HL-60 (cell line): ENCODE results near the gene ADAMTS17.

Experiments
- DNase-seq, 2 experiments: peaks; one replicate each; pipeline ENCODE4 v3.0.0-alpha.2; 2010 to 2020; ENCODE audit warnings: low read depth in 1 of 2, low spot score in 1 of 2
- H3K27ac ChIP-seq: fragments of 250-450 bp; sonication (Bioruptor Pico); replicated peaks from 2 replicates; pipeline ENCODE4 v1.5.1; 2020; ENCODE audit warnings: mild to moderate bottlenecking, moderate library complexity
- H3K27me3 ChIP-seq: fragments of 250-450 bp; sonication (Bioruptor Pico); 2 replicates; pipeline ENCODE4 v1.5.1; 2021; ENCODE audit warnings: mild to moderate bottlenecking, moderate library complexity; ENCODE audit not compliant: insufficient read depth, poor library complexity, severe bottlenecking
- H3K4me3 ChIP-seq: replicated peaks from 2 replicates; pipeline ENCODE4 v1.5.1; 2011; ENCODE audit warnings: mild to moderate bottlenecking, control low read depth, low read length; ENCODE audit not compliant: insufficient read depth
- GABPA ChIP-seq: IDR thresholded peaks from 2 replicates; pipeline ENCODE4 v1.6.1; 2012; ENCODE audit warnings: low read depth
- POLR2AphosphoS5 ChIP-seq: IDR thresholded peaks from 2 replicates; pipeline ENCODE4 v1.6.1; 2012; ENCODE audit warnings: low read depth
- REST ChIP-seq: IDR thresholded peaks from 2 replicates; pipeline ENCODE4 v1.6.1; 2012; ENCODE audit warnings: low read depth; ENCODE audit not compliant: insufficient replicate concordance
- SPI1 ChIP-seq: IDR thresholded peaks from 2 replicates; pipeline ENCODE4 v1.6.1; 2012; ENCODE audit warnings: low read depth, mild to moderate bottlenecking, borderline replicate concordance
- TF ChIP-seq, protein P1 (sequence below): IDR thresholded peaks from one replicate; pipeline ENCODE4 v1.5.1; 2011; ENCODE audit warnings: low read length, control low read depth, inconsistent platforms; ENCODE audit not compliant: insufficient read depth

Gene ADAMTS17

DNA sequence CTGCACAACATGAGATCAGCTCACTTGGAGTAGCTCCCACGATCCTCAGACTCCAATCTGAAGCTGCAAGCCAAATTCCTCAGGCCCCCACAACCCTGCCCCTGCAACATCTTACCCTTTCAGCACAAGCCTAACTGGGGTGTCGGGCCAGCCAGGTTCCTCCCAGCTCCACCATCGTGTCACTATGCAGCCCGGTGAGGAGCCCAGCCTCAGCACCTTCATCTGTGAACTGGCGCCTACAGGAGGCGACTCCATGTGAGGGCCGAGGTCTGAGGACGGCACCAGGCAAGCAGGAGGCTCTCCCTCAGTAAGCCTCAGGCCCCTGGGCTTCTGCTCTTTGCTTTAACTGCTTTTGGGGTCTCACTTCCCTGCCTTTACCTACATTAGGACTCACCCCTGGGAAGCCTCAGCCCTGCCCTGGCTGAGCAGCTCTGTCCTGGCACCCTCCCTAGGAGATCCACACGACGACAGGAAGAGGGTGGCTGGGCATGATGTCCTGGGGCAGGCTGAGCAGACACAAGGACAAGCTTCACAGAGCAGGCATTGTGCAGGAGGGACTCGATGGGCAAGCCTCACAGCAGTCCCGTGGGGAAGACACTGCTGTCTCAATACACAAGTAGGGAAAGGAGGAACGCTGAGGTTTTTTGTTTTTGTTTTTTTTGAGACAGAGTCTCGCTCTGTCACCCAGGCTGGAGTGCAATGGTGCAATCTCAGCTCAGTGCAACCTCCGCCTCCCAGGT is 104.6 kb downstream of the ADAMTS17 start:
- Histone ChIP-seq H3K4me3 (no peak overlapping the region), H3K27me3 (no peaks in the 10 kb centered on the region), H3K27ac (no peak overlapping the region)
- no peak for TF ChIP-seq SPI1
- TF ChIP-seq REST: no peak
- TF ChIP-seq, protein P1, sequence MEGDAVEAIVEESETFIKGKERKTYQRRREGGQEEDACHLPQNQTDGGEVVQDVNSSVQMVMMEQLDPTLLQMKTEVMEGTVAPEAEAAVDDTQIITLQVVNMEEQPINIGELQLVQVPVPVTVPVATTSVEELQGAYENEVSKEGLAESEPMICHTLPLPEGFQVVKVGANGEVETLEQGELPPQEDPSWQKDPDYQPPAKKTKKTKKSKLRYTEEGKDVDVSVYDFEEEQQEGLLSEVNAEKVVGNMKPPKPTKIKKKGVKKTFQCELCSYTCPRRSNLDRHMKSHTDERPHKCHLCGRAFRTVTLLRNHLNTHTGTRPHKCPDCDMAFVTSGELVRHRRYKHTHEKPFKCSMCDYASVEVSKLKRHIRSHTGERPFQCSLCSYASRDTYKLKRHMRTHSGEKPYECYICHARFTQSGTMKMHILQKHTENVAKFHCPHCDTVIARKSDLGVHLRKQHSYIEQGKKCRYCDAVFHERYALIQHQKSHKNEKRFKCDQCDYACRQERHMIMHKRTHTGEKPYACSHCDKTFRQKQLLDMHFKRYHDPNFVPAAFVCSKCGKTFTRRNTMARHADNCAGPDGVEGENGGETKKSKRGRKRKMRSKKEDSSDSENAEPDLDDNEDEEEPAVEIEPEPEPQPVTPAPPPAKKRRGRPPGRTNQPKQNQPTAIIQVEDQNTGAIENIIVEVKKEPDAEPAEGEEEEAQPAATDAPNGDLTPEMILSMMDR: no peak
- no peak for TF ChIP-seq POLR2AphosphoS5
- TF ChIP-seq GABPA: no peak
- DNase-seq: no peak

- no peaks in the 10 kb centered on the region for H3K27me3 ChIP-seq
- no peak for DNase-seq
These were observed 106.7 kb downstream of the ADAMTS17 start for GRCh38 chr15:100235030-100235617.

More at GRCh38 chr15:100235030-100235617, 106.7 kb downstream of the ADAMTS17 start:
- Histone ChIP-seq H3K4me3 (no peak overlapping the region), H3K27ac (no peak overlapping the region)
- TF ChIP-seq, protein P1: no peak
- TF ChIP-seq SPI1: no peak
- no peak for TF ChIP-seq POLR2AphosphoS5
- TF ChIP-seq REST: no peak
- TF ChIP-seq GABPA: no peak
